IPS DF 4.7 (cell line): ENCODE data around the gene TSPAN12.
A peak's percentile ranks its signal among the peaks of the same experiment; 100 is the strongest.
"Not testable (repeated sequence)": the region's sequence is repeated elsewhere in the genome, so short reads cannot be mapped to it uniquely, and the experiment has no call there.

Experiments used
- DNase-seq: peaks from one replicate; pipeline ENCODE4 v3.0.0-alpha.2; 2013; ENCODE audit warnings: low spot score; ENCODE audit errors: extremely low read depth

The TSPAN12 gene

GRCh38 chr7:120806669-120807068 is 51.3 kb downstream of the TSPAN12 start:
- DNase-seq = no peak

DNA sequence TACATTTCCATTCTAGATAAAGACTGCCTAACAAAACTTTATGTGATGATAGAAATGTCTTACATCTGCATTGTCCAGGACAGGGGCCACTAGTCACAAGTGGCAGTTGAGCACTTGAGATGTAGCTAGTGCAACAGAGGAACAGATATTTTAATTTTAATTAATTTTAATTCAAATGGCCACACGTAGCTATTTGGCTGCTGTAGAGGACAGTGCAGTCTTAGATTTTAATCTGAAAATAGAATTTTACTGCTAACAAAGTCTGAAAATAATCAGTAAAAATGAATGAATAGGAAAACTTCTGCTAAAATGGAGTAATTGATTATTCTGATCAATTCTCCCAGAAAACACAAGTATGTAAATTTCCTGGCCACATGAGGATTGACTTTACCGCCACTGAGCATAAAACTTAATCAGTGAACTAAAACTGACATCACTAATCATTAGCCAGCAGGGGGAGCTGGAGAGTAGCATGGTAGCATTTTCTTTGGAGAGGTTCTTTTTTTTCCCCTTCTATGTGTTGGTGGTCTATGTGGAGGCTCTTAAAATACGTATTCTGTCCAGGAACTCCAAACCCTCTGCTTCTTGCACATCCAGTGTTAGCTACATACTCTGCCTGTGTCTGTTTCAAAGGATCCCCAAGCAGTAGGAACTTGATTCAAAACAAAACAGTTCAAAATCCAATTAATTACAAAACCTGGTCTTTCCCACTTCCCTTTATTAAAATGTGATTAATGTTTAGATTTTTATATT is 52.1 kb downstream of the TSPAN12 start:
- DNase-seq = peak; percentile 60

DNA sequence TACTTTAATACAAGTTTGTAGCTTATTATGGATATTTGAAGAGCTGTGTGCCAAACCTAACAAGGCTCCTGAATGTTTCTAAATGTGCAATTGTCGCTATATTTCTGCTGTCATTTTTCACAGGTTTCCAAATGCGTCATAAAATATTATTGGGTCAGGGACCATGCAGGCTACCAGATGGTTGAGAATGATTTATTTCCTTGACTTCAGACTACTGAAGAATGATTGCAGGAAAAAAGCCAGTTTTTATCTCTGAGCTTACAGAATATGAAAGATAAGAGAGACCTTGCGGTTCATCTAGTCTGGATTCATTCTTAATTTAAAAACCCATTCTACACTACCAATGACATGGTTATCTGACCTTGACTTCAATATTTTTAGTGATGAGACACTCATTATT is 55.2 kb downstream of the TSPAN12 start:
- DNase-seq = no peak

GRCh38 chr7:120799813-120800475 is 58.0 kb downstream of the TSPAN12 start:
- DNase-seq = no peak

- no peak for DNase-seq
These were observed 58.8 kb downstream of the TSPAN12 start for GRCh38 chr7:120799147-120799546.

GRCh38 chr7:120797026-120797645 is 60.8 kb downstream of the TSPAN12 start:
- DNase-seq = no peak

GRCh38 chr7:120794106-120794729 is 63.7 kb downstream of the TSPAN12 start:
- DNase-seq = no peak

- no peak for DNase-seq
These were observed 64.6 kb downstream of the TSPAN12 start for GRCh38 chr7:120793213-120793936.

- no peak for DNase-seq
These were observed 65.1 kb downstream of the TSPAN12 start for GRCh38 chr7:120792861-120793130.

DNA sequence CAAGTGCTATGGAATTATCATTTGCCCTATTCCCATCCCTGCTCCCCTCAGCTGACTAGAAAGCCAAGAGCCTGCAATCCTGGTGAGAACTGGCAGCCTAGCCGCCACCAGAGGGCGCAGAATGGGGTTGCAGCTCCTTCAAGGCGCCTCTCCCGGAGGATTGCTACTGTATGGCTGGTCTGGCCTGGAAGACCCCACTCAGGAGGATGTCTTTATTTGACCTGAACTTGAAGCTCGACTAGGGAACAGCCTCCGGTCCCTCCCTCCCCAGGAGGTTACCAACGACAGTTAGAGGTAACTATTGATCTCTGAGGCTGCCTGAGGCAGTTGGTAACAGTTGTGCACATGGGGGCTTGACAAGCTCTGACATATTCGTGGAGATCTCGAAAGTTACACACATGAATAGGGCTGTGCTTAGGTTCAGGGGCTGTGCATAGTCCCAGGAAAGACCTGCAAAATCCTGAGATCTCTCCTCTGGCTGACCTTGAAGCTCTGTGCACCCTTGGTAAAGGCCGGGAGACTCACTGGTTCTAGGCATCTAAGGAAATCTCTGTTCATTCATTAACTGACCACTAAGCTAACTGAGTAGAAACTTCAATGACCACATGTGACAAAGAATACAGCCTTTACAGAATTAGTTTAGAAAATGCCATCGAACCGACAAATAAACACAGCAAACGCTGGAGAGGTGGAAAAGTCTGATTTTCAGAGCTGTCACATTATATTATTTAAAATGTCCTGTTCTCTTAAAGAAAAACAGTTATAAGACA is 65.7 kb downstream of the TSPAN12 start:
- peak; percentile 82 for DNase-seq

GRCh38 chr7:120785095-120785494 is 72.8 kb downstream of the TSPAN12 start:
- DNase-seq = no peak

DNA sequence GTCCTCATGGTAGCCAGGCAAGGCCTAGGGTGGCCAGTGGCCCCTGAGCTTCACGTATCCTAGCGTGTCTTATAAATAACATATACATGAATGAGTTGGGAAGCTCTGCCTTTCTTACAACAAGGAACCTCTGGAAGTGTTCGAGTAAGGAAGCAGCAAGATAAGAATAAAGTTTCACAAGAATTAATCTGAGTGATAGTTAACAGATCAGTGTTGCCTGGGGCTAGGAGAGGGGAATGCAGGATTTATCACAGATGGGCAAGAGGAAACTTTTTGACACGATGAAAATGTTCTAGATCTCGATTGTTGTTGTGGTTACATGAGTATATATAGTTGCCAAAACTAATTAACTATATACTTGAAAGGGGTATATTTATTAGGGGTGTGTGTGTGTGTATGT is 74.2 kb downstream of the TSPAN12 start:
- DNase-seq = no peak

GRCh38 chr7:120783273-120783672 is 74.7 kb downstream of the TSPAN12 start:
- no peak for DNase-seq

DNA sequence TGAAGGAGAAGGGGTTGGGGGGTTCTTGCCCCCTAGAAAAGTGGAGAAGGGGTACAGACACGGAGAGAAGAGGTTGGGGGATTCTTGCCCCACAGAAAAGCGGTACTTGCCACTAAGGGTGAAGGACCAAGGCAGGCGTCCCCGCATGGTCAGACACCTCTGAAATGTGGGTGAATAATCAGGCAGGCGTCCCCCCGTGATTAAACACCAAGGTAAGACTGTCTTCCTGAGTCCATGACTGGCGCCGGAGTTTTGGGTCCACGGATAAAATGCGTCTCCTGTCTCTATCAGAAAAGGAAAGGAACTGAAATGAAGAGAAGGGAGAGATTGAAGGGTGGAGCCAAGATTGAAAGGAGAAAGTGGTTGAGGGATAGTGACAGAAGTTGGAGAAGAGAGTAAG is 76.0 kb downstream of the TSPAN12 start:
- DNase-seq = not testable (repeated sequence)

DNA sequence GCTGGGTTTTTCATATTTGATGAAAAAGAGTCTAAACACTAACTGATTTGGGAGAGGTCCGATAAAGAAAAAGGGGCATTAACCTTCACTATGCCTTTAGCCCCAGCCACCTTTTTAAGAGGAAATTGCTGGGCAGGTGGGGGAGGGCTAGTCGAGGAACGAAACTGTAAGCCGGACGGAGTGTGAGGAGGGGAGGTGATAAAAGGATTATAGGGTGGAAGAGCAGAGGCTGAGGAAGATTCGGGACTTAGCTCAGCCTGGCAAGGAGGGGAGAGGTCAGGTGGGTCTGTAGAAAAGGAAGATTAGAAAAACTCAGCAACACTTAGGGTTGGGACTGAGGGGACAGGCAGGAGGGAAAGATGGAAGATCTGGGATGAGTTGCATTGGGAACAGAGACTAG is 77.0 kb downstream of the TSPAN12 start:
- no peak for DNase-seq

GRCh38 chr7:120780451-120780850 is 77.5 kb downstream of the TSPAN12 start:
- not testable (repeated sequence) for DNase-seq

DNA sequence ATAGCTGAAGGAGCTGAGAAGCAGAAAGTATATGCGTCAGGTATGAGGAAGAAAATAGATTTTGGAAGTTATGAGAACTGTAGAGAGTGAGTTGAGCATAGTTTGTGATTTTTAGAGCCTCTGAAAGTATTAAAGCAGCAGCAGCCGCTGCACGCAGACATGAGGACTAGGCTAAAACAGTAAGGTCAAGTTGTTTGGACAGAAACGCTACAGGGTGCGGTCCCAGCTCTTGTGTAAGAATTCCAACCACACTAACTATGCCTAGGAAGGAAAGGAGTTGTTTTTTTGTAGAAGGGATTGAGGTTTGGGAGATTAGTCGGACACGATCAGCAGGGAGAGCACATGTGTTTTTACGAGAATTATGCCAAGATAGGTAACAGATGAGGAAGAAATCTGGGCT is 78.9 kb downstream of the TSPAN12 start:
- not testable (repeated sequence) for DNase-seq

DNA sequence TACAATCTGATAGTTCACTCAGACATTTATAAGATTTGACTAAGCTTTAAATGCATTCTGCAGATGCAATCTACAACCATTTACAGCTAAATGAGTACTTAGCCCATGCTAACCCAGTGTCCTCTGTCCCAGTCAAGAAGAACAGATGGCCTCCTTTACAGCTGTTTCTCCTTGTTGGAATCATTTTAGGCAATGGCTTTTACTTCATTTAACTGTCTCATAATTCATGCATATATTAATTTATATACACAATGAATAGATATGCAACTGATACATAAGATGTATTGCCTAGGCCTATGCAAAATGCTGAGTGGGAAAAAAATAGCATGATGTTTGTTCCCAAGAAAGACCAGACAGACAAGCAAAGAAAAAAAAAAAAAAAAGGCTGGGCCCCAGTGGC is 82.2 kb downstream of the TSPAN12 start:
- no peak for DNase-seq

- DNase-seq = no peak
These were observed 83.5 kb downstream of the TSPAN12 start for GRCh38 chr7:120774481-120774880.

DNA sequence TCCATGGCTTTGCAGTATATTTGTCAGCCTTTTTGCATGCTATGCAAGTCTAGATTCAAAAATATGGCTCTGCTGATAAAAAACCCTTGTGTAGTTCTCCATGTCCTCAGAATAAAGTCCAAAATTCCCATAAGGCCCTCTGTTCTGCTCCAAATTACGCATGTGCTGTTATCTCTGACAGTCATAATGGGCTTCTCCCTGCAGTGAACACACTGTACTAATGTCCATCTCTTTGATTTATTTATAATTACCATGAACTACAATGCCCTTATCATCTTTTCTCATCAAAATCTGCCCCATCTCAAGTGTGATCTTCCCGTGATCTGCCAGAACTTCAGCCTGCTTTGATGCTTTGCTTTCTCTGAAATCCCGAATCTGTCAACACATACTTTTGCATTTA is 87.7 kb downstream of the TSPAN12 start:
- DNase-seq = no peak

DNA sequence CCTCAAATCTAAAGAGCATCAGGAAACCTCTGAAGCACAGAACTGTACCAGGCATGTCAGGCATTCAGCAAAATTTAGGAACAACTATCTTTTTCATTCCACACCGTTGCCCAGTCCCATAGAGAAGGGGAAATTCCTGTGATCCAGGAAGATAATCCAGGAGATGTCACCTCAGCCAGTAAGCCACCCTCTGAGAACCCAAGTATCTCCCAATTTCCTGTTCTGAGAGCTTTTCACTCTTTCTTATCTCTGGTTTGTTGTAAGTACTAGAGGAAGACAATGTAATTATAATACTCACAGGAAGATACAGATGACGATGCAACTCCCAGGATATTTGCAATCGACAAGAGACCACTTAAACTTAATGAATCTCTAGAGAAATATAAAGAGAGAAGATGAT is 97.1 kb downstream of the TSPAN12 start:
- no peak for DNase-seq
